SH-SY5Y (cell line): ENCODE results near the gene MEN1.

Source experiments
- GATA2 ChIP-seq: IDR thresholded peaks from 2 replicates; pipeline ENCODE4 v1.6.1; 2011; ENCODE audit warnings: mild to moderate bottlenecking, low read depth, low read length
- GATA3 ChIP-seq: IDR thresholded peaks from 2 replicates; pipeline ENCODE4 v1.6.1; 2011; ENCODE audit warnings: low read depth, mild to moderate bottlenecking, low read length, moderate library complexity

- TF ChIP-seq GATA2 (no peak), GATA3 (no peak)
Measured at GRCh38 chr11:64805481-64805880, 4.9 kb downstream of the MEN1 start.
